Adipose tissue (tissue), 3 donors: ENCODE measurements around the gene KCNMB2. TPM values are rescaled to one million over a fixed set of nuclear protein-coding genes. Genes with fewer than 3 reads are reported as not detected.

Source experiments
- H3K27ac ChIP-seq: one replicate; pipeline ENCODE4 v1.5.1; 2013; ENCODE audit warnings: low read depth, low read length
- WGBS, 3 donors: extraction: QIAGEN DNeasy Blood & Tissue Kit; methylation state at CpG; one replicate each; pipeline ENCODE4 v1.1.7; 2013; 5-methylcytosine and 5-hydroxymethylcytosine counted together
- polyA plus RNA-seq, 3 donors: library from polyadenylated mRNA; stranded (reverse); fragments of 200-250 nt; gene quantifications; one replicate each; pipeline ENCODE4 v1.2.3, GENCODE V29; 2013
- donor health status: healthy with polysubstance abuse.
- donor health status: Bipolar disorder and iron deficiency.
- donor health status: healthy.

KCNMB2 gene
- polyA plus RNA-seq, 3 donors, result 0.13 to 1.8 (median 1.0) TPM

GRCh38 chr3:178623666-178624255, 87.5 kb downstream of the KCNMB2 start:
- WGBS, 3 donors, result 57 to 74% (median 61%) methylated on average over 3 of the region's 3 CpGs
- no peak overlapping the region for H3K27ac ChIP-seq

GRCh38 chr3:178624276-178624675, 88.0 kb downstream of the KCNMB2 start:
- no peak overlapping the region for H3K27ac ChIP-seq

DNA sequence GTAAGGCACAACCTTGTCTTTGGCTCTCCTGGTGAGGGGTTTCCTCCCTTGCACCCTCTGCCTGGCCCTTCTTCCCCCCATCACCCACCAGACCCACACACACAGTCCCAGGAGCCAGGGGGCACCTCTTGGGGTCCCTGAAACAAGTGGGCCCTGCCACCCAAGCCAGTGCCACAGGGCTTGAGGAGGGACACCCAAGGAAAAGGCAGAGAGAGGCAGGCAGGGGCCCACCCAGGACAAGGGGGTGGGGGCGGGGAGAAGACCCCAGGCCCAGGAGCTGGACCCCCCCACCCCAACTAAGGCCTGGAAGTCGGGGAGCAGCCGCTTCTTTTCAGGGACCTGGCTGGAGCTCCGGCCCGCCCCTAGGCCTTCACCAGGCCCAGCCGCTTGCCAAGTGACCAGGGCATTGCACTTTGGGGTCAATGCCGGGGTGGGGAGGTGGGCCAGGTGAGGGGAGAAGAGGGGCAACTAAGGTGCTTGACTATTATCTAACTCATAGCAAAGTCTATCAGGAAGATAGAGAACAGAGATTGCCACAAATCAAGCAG, 88.9 kb downstream of the KCNMB2 start:
- 84 to 96% (median 96%) methylated on average over 7 of the region's 7 CpGs for WGBS, 3 donors
- no peak overlapping the region for H3K27ac ChIP-seq

DNA sequence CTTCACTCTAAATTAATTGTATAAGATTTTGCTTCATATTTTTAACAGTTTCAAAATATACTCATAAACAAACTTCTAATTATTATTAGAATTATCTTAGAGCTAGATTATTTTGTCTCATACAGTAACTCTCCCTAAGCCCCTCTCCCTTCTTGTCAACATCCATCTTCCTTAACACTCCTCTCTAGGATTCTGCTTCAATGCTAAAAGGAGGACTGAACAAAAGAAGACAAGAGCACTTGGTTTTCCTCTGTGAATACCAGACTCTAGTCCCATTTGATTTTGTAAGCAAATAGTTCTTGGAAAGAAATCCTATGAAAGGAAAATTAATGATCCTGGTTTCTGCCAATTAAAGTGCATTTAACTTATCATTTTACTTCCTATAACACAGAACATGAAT, 91.8 kb downstream of the KCNMB2 start:
- H3K27ac ChIP-seq, result no peak overlapping the region

GRCh38 chr3:178629430-178630178, 93.4 kb downstream of the KCNMB2 start:
- H3K27ac ChIP-seq, result no peak overlapping the region
- WGBS, 3 donors, result 92 to 98% (median 93%) methylated on average over 2 of the region's 2 CpGs

DNA sequence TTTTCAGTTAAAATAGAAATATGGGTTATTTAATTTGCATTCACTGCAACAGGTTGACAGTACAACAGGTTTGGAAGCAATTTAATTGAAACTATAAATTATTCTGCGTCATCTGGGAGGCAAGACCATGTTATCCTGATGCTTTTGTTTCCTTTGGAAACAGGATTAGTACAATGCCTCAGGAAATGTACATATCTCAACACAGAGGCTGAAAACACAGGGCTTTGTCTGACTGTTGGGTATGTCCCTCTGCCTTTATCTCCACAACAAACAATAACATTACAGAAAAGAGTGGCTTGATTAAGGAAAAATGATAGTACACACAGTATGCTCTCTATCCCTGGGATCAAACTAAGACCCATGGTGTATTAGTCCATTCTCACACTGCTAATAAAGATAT, 95.7 kb downstream of the KCNMB2 start:
- 76 to 88% (median 81%) methylated on average over 1 of the region's 1 CpG for WGBS, 3 donors
- H3K27ac ChIP-seq, result no peak overlapping the region

DNA sequence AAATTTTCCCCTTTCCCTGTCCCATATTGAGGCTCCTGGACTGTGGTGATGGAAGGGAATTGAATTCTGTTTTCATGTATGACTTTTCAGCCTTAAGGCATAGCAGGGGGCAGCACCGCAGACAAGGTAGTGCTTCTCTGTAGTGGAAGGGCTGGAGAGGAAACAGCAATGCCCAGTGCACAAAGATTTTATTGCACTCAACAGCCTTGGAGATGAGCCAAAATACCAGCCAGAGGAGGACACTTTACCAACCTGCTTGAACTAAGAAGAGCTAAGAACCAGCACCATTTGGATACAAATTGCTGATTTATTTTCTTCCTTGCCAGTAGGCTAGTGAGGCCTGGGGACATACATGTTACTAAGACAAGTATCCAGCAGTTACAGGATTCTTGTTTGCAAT, 98.7 kb downstream of the KCNMB2 start:
- 0 to 91% (median 47%) methylated on average over 1 of the region's 1 CpG for WGBS, 3 donors
- H3K27ac ChIP-seq, result no peak overlapping the region

DNA sequence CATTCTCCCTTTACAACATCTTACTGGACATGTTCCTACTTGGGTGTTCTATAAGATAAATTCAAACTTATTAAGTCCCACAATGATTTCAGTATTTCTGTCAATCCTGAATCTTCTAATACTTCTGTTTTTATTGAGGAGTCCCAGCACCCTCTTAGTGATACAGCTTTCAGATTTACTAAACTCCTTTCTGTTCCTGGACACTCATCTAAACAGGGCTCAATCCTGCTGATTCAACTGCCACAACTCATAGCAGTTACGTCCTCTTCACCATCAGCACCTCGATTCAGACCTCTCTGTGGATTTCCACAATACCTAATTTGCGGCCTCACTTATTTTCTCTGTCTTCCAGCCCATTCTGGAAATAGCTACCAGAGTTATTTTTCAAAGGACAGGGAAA, 101.6 kb downstream of the KCNMB2 start:
- no peak overlapping the region for H3K27ac ChIP-seq
- 74 to 88% (median 82%) methylated on average over 3 of the region's 3 CpGs for WGBS, 3 donors

DNA sequence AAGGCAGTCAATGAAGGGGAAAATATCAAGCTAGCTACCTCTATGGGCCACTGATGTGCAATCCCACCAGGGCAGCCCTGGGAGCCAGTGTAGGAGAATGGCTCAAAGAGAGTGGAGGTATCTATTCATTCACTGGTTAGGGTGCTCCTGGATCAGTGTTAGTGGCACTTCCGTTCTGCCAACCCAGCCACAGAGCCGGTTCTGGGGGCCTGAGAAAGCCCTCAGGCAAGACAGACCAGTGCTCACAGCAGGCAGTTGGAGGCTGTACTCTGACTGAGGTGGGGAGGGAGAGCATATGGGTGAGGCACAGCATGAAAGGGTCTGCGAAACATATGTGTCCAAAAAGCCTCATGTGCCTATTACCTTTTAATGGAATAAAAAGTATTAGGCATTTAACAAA, 109.3 kb downstream of the KCNMB2 start:
- H3K27ac ChIP-seq, result no peak overlapping the region

GRCh38 chr3:178646186-178646862, 110.1 kb downstream of the KCNMB2 start:
- WGBS, 3 donors, result 52 to 72% (median 69%) methylated on average over 4 of the region's 4 CpGs
- H3K27ac ChIP-seq, result no peak overlapping the region

More for the DNA sequence above, 109.3 kb downstream of the KCNMB2 start:
- 80 to 85% (median 85%) methylated on average over 3 of the region's 3 CpGs for WGBS, 3 donors

DNA sequence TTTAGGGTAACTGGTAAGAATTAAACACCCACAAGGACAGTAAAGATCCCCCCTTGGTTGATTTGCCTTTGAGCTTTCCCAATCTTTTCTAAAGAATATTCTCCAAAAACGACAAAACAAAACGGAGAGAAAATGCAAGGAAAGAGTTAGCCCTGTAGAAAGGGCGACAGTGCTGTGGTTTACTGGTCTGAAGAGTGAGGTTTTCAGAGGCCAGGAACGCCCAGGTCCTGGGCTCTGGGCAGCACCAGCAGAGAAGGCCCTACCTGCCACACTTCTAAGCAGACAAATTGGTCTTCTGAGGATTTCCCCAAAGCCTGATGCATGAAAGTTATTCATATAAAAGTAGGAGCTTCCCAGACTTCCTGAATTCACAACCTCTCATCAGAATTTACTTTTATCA, 119.3 kb downstream of the KCNMB2 start:
- no peak overlapping the region for H3K27ac ChIP-seq
- WGBS, 3 donors, result 70 to 86% (median 83%) methylated on average over 4 of the region's 4 CpGs

GRCh38 chr3:178658694-178659325, 122.6 kb downstream of the KCNMB2 start:
- H3K27ac ChIP-seq, result no peak overlapping the region
- whole genome bisulfite sequencing, 3 donors, result 76 to 77% (median 77%) methylated on average over 4 of the region's 4 CpGs

DNA sequence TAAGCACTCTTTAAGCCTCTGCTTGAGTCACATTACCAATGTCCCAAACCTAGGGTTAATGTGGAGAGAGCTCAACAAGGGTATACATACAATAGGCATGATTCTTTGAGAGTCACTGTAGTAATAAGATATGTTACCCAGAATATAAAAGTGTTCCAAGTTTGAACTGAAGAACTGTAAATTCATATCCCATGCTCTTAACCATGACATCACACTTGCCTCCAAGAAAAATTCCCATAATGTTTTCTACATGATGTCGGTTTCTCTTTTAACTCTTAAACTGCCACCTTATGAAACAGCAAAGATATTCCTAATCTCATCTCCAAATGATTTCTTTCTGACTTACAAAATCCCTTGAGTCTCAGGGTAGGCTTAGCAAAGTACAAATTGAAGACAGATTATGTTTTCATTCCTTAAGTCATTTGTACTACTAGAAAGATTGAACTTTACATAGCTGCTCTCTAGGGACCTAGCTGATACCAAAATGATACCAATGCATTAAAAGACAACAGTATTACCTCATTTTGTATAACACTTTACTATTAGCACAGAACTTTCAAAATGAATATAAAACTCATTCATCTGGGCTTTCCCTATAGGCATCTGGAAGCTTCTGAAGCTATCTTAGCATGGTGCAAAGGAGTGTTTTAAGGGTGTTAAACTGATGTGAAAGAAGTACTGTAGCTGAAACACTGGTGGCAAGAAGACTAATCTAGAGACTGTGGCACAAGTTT, 127.1 kb downstream of the KCNMB2 start:
- H3K27ac ChIP-seq, result no peak overlapping the region
- 44 to 70% (median 68%) methylated on average over 1 of the region's 1 CpG for WGBS, 3 donors

- WGBS, 3 donors, result 55 to 80% (median 75%) methylated on average over 4 of the region's 4 CpGs
- no peak overlapping the region for H3K27ac ChIP-seq
These were observed 129.5 kb downstream of the KCNMB2 start for GRCh38 chr3:178665747-178666146.

DNA sequence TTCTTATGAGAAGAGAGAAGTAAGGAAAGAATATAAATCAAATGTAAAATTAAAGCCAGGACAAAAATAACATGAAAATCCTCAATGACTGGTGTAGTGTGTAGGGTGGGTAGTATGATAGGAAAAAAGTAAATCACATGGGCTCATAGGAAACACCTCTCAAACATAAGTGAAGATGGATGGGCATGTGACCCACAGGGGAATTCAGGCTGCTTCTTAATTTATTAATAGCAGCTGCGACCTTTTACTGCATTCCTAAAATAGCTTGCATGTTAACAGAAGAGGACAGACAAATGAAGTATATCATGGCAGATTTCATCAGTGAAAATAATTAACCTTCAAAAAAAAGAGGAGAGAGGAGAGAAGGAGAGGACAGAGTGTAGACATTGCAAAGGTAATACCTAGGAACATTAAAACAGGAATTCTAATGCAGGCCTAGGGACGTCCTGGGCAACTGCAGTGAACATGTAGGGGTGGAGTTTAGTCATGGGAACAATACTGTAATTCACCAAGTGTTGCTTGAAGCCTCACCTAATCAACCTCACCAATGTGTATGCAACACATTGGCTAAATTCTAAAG, 132.9 kb downstream of the KCNMB2 start:
- H3K27ac ChIP-seq, result no peak overlapping the region
- WGBS, 3 donors, result 16 to 51% (median 37%) methylated on average over 2 of the region's 2 CpGs

DNA sequence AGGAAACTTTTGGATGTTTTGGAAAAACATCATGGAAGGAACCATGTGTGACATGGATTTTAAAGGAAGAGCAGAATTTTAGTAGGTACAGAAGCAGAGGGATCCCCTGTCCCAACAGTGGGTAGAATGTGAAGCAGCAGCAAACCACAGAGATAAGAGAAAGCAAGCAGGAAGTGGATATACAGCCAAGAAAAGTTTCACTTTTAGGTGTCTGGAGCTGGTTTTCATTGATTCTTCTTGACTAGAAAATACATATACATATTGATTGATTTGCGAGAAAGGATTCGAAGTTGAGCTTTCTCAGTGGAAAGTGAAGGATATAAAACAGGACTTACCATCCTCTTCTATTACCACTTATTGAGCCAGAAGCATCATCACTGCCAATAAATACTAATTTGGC, 133.5 kb downstream of the KCNMB2 start:
- 72 to 98% (median 98%) methylated on average over 2 of the region's 2 CpGs for WGBS, 3 donors
- no peak overlapping the region for H3K27ac ChIP-seq

DNA sequence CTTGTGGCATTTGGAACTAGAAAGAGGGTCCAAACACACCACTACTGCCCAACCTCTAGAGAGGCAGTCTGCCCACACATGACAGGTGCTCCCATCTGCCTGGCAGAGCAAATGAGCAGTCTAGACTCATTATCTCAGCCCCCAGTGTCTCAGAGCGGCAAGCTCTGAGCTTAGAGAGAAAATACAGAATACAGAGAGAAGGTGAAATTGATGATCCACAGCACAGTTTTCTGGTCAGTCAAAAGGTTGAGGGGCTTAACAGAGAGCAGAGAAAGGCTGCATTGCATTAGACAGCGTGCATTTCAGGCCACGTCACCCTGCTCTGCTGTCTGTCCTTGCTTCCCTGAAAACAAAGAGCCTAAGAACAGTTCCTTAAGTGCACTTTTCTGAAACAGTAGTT, 135.1 kb downstream of the KCNMB2 start:
- 50 to 68% (median 55%) methylated on average over 3 of the region's 3 CpGs for WGBS, 3 donors
- H3K27ac ChIP-seq, result no peak overlapping the region

- 7 to 18% (median 15%) methylated on average over 1 of the region's 1 CpG for WGBS, 3 donors
- H3K27ac ChIP-seq, result no peak overlapping the region
These were observed 135.6 kb downstream of the KCNMB2 start for GRCh38 chr3:178671791-178672190.
